CD4-positive, alpha-beta T cell (primary cell): ENCODE data around the gene STK38L. TPM values are rescaled to one million over a fixed set of nuclear protein-coding genes. Genes with fewer than 3 reads are reported as not detected.

Experiments
- ATAC-seq: fragments of 200-7000 bp; cut with Tn5 transposase; one replicate; pipeline ENCODE4 v1.10.0; 2022; ENCODE audit warnings: mild to moderate bottlenecking; ENCODE audit not compliant: poor library complexity
- CTCF ChIA-PET: fragments of 350-600 bp; sonication (Branson Sonifier 250); formaldehyde crosslinking; loops from one replicate; lab custom pipeline; 2021; ENCODE audit warnings: antibody characterized with exemption, inconsistent platforms; lab: Charles Lee
- POLR2A ChIA-PET: fragments of 350-600 bp; sonication (Branson Sonifier 250); formaldehyde crosslinking; loops from one replicate; lab custom pipeline; 2021; ENCODE audit warnings: antibody characterized with exemption, inconsistent platforms; lab: Charles Lee
- DNase-seq, 14 experiments: peaks; one replicate each; pipeline ENCODE4 v3.0.0-alpha.2; 2013 to 2020; ENCODE audit warnings: mixed read lengths in 2 of 14
- H3K27ac ChIP-seq, 2 donors: one replicate each; pipeline versions ENCODE4 v1.5.1 to v1.7.0; 2013; ENCODE audit warnings: low read length in 2 of 2, low read depth in 1 of 2, mild to moderate bottlenecking in 1 of 2
- H3K27me3 ChIP-seq, 2 experiments: 1 replicate in 1 of 2; 2 replicates in 1 of 2; pipeline versions ENCODE4 v1.6.1 to v1.7.0; 2013; ENCODE audit warnings: low read length in 2 of 2, control low read depth in 1 of 2, mild to moderate bottlenecking in 1 of 2, moderate library complexity in 1 of 2; ENCODE audit not compliant: insufficient read depth in 2 of 2, control insufficient read depth in 1 of 2
- H3K36me3 ChIP-seq: one replicate; pipeline ENCODE4 v1.6.1; 2013; ENCODE audit warnings: low read length, control low read depth; ENCODE audit not compliant: insufficient read depth
- H3K4me1 ChIP-seq: one replicate; pipeline ENCODE4 v1.6.1; 2013; ENCODE audit warnings: low read length, control low read depth; ENCODE audit not compliant: insufficient read depth
- H3K4me3 ChIP-seq: one replicate; pipeline ENCODE4 v1.5.1; 2013; ENCODE audit warnings: mild to moderate bottlenecking, low read length, moderate library complexity
- H3K9me3 ChIP-seq, 2 experiments: 1 replicate in 1 of 2; 2 replicates in 1 of 2; pipeline versions ENCODE4 v1.6.1 to v1.7.0; 2013; ENCODE audit warnings: low read length in 2 of 2, mild to moderate bottlenecking in 2 of 2, control low read depth in 1 of 2, moderate library complexity in 1 of 2; ENCODE audit not compliant: control insufficient read depth in 1 of 2, insufficient read depth in 1 of 2
- H3K27ac Mint-ChIP-seq: one replicate; pipeline ENCODE4 v1.8.0; 2020; ENCODE audit warnings: mixed read lengths
- H3K27me3 Mint-ChIP-seq: one replicate; pipeline ENCODE4 v1.8.0; 2021; ENCODE audit warnings: mixed read lengths
- H3K36me3 Mint-ChIP-seq: one replicate; pipeline ENCODE4 v1.8.0; 2021; ENCODE audit warnings: low read depth, mixed read lengths
- H3K4me1 Mint-ChIP-seq: one replicate; pipeline ENCODE4 v1.8.0; 2021; ENCODE audit warnings: low read depth, mixed read lengths
- H3K4me3 Mint-ChIP-seq: one replicate; pipeline ENCODE4 v1.8.0; 2020; ENCODE audit warnings: mild to moderate bottlenecking, mixed read lengths
- H3K9me3 Mint-ChIP-seq: one replicate; pipeline ENCODE4 v1.8.0; 2020; ENCODE audit warnings: mixed read lengths
- intact Hi-C, 2 experiments: fragments of 100-400 bp; cut with DNase I in 1 of 2; cut with micrococcal nuclease in 1 of 2; formaldehyde crosslinking; loops; one replicate each; pipeline versions ENCODE4 v1.15.1 to v1.9.0; 2023 to 2025; cut with DNase I, micrococcal nuclease
- total RNA-seq, 174 experiments: library from RNA in 2 of 174; stranded (reverse) in 2 of 174; gene quantifications; one replicate each; pipeline ENCODE4 v1.2.3 and lab custom pipeline; 2021 to 2026
- TF ChIP-seq, protein P1 (sequence below): fragments of 200-600 bp; IDR thresholded peaks from one replicate; pipeline ENCODE4 v1.8.0; 2022; ENCODE audit warnings: antibody characterized with exemption, mild to moderate bottlenecking

The STK38L gene
- total RNA-seq, 2 experiments from 2014 or later: 18.3 to 21.0 TPM

DNA sequence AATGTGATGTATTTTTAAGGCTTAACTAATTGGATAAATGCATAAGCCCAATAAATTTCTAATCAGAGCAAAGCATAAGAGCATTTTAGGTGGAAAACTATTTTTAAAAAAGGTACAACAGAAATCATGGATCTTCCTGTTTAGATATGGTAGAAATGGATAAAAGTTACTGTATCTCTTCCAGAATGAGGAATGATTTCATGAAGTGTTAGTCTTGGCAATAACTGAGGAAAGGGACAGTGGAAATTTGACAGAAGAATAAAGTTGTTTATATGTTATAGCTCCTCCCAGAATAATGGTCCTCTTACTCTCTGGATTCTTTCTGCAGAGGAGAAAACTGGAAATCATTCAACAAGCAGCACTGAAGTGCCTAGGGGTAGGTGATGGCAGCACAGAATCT, 56.1 kb downstream of the STK38L start:
- Histone ChIP-seq H3K36me3 (peaks cover 13% of the 10 kb centered on the region), H3K4me1 (no peaks in the 10 kb centered on the region), H3K27me3 (no peaks in the 10 kb centered on the region), H3K27ac (no peak overlapping the region), H3K4me3 (no peak overlapping the region), H3K9me3 (no peaks in the 10 kb centered on the region)
- ChIA-PET CTCF (no interaction called here), POLR2A (no interaction called here)
- intact Hi-C loops: loop anchor here (10.0 kb wide), 3 partner anchors 1175 to 1845 kb away; partner anchors contain the start of genes BHLHE41 (in 1 of the 2) and FAR2 (in 1 of the 2)
- H3K27ac Mint-ChIP-seq: no peak overlapping the region
- H3K36me3 Mint-ChIP-seq: peaks cover 44% of the 10 kb centered on the region
- TF ChIP-seq, protein P1, sequence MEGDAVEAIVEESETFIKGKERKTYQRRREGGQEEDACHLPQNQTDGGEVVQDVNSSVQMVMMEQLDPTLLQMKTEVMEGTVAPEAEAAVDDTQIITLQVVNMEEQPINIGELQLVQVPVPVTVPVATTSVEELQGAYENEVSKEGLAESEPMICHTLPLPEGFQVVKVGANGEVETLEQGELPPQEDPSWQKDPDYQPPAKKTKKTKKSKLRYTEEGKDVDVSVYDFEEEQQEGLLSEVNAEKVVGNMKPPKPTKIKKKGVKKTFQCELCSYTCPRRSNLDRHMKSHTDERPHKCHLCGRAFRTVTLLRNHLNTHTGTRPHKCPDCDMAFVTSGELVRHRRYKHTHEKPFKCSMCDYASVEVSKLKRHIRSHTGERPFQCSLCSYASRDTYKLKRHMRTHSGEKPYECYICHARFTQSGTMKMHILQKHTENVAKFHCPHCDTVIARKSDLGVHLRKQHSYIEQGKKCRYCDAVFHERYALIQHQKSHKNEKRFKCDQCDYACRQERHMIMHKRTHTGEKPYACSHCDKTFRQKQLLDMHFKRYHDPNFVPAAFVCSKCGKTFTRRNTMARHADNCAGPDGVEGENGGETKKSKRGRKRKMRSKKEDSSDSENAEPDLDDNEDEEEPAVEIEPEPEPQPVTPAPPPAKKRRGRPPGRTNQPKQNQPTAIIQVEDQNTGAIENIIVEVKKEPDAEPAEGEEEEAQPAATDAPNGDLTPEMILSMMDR: no peak
- H3K4me3 Mint-ChIP-seq: no peak overlapping the region
- ATAC-seq (no peak), DNase-seq (no peak)
- no peaks in the 10 kb centered on the region for H3K4me1 Mint-ChIP-seq
- H3K9me3 Mint-ChIP-seq: no peaks in the 10 kb centered on the region
- no peaks in the 10 kb centered on the region for H3K27me3 Mint-ChIP-seq

DNA sequence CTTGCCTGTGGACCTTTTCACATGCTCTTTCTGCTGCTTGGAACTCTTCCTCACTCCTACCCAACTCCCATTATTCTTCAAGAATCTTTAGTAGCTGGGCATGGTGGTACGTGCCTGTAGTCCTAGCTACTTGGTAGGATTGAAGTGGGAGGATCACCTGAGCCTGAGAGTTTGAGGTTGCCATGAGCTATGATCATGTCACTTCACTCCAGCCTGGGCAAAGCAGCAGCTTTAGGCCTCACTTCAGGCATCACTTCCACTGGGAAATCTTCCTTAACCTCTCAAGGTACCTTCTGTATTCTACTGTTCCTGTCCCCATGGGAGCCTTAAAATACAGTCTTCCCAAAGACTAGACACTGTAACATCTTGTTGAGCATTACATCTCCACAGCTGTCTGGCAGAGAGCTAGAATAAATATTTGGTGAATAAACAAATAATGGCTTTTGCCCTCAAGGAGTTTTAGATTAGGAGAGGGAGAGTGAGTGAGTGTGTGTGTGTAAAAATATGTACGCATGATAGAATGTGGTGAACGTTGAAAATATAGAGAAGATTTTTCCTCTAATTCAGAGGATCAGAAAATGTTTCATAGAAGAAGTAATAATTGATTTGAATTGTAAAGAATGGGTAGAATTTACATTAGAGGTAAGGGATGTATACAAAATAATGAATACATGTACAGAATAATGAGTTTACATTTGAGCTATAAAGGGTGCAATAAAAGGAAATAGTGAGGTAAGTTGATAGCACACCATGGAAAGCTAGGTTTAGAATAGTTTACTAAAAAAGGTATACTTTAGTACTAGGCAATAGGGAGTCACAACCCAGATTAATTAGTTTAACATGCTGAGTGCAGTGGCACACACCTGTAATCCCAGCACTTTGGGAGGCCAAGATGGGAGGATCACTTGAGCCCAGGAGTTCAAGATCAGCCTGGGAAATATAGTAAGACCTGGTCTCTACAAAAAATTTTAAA, 59.3 kb downstream of the STK38L start:
- POLR2A ChIA-PET: interaction anchor here (0.7 kb wide), 1 partner anchor 288 kb away, joined by 3 read pairs; no protein-coding TSS in a partner anchor

DNA sequence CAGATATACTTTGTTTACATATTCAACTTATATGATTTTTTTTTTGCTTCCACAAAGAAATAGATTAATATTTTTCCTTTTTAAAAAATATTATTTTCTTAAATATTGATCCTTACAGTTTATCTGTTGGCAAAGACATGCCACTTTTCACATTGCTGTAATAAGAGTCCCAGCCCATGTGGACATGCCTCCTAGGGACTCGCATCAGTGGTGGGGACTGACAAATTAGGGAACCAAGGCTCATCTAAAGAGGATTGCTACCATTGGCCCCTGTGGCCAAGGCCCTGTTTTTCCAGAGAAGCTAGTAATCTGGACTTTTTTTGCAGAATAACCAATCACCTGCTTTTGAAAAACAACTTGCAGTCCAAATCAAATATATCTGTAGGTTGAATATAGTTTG, 60.8 kb downstream of the STK38L start:
- Histone ChIP-seq H3K27me3 (no peaks in the 10 kb centered on the region), H3K27ac (no peak overlapping the region)
- POLR2A ChIA-PET: no interaction called here

More for the DNA sequence above, 59.3 kb downstream of the STK38L start:
- H3K4me3 Mint-ChIP-seq: no peak overlapping the region
- H3K4me1 Mint-ChIP-seq: peaks cover 4% of the 10 kb centered on the region
- Histone ChIP-seq H3K27me3 (no peaks in the 10 kb centered on the region), H3K27ac (no peak overlapping the region), H3K4me3 (no peak overlapping the region), H3K4me1 (no peaks in the 10 kb centered on the region), H3K9me3 (no peaks in the 10 kb centered on the region), H3K36me3 (peaks cover 10% of the 10 kb centered on the region)
- ATAC-seq: no peak
- DNase-seq: no peak
- no peaks in the 10 kb centered on the region for H3K9me3 Mint-ChIP-seq
- H3K27ac Mint-ChIP-seq: no peak overlapping the region
- intact Hi-C loops: loop anchor here (2.0 to 10.0 kb wide), 5 partner anchors 283 to 1841 kb away; partner anchors contain the start of genes BHLHE41 (in 1 of the 2) and FAR2 (in 1 of the 2)
- no peaks in the 10 kb centered on the region for H3K27me3 Mint-ChIP-seq
- CTCF ChIA-PET: interaction anchor here (0.7 to 1.9 kb wide), 2 partner anchors 12 to 440 kb away, joined by 3 to 5 read pairs; no protein-coding TSS in a partner anchor
- H3K36me3 Mint-ChIP-seq: peaks cover 35% of the 10 kb centered on the region
- TF ChIP-seq, protein P1: no peak

More for the DNA sequence above, 60.8 kb downstream of the STK38L start:
- Mint-ChIP-seq H3K4me1 (peaks cover 4% of the 10 kb centered on the region), H3K27ac (no peak overlapping the region), H3K27me3 (no peaks in the 10 kb centered on the region), H3K4me3 (no peak overlapping the region), H3K36me3 (peaks cover 31% of the 10 kb centered on the region), H3K9me3 (no peaks in the 10 kb centered on the region)
- Histone ChIP-seq H3K36me3 (peaks cover 14% of the 10 kb centered on the region), H3K4me3 (no peak overlapping the region), H3K9me3 (no peaks in the 10 kb centered on the region), H3K4me1 (no peaks in the 10 kb centered on the region)
- ATAC-seq (no peak), DNase-seq (no peak)
- intact Hi-C loops: loop anchor here (2.0 to 10.0 kb wide), 7 partner anchors 163 to 1840 kb away; partner anchors contain the start of genes BHLHE41 (in 1 of the 2), FAR2 (in 1 of the 2), FGFR1OP2 (in 1 of the 2) and INTS13 (in 1 of the 2)
- CTCF ChIA-PET: interaction anchor here (0.9 to 2.8 kb wide), 7 partner anchors 10 to 1207 kb away, joined by 3 to 18 read pairs (median 4); no protein-coding TSS in a partner anchor
- TF ChIP-seq, protein P1: no peak
